Measurements from ENCODE around the gene SPRY4.
"Not testable (repeated sequence)": the region's sequence is repeated elsewhere in the genome, so short reads cannot be mapped to it uniquely, and the experiment has no call there.

SPRY4 gene, protein sequence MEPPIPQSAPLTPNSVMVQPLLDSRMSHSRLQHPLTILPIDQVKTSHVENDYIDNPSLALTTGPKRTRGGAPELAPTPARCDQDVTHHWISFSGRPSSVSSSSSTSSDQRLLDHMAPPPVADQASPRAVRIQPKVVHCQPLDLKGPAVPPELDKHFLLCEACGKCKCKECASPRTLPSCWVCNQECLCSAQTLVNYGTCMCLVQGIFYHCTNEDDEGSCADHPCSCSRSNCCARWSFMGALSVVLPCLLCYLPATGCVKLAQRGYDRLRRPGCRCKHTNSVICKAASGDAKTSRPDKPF

DNA sequence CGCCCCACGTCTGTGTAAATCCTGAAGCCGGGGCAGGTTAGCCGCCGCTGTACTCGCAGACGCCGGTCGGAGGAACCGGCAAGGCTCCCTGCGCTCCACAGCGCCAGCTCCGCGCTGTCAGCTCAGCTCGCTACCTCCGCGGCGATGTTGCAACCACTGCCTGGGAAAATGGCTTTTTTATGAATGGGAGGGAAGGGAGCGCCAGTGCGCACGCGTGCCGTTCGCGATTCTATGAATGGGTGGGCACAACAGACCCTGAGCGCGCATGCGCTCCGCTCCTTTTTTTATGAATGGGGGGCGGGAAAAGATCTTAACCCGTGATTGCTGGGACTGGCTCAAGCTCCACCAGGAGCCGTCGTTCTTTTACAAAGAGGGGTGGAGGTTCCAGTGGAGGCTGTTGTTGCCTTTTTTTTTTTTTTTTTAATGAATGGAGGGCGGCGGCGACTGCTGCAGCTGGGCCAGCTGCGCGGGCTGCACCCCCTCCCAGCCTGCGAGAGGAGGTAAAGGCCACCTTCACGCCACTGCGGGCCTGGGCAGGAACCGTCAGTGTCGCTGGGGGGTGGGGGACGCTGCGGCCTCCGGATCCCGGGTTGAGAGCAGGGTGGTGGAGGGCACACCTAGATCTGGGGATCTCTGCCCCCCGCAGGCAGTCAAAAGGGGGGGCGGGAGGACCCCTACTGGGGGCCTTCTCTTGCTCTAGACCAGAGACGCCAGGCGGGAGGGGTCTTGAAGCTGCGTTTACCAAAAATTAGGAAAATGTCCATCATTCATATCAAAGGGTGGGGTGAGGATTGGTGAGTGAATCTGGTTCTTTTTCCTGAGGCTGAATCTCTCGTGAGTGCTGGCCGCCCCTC is at the start of gene SPRY4:
TSS of gene SPRY4 (minus strand) at position 151 of the 854 bp plus-strand sequence. CDS start 9,913 bp downstream, outside the sequence.
- DNase-seq (ENCODE audit: low read depth in 2 of 2): peak; percentile 78 to 88

DNA sequence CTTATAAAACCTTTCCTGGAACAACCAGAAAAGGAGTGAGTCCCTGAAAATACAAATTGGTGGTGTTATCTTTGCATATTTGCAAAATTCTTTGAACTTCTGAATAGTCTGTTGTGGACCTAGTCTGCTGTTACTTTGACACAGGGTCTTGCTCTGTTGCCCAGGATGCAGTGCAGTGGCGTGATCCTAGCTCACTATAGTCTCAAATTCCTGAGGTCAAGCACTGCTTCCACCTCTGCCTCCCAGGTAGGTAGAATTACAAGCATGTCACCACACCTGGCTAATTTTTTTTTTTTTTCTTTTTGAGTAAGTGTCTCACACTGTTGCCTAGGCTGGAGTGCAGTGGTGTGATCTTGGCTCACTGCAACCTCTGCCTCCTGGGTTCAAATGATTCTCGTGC is 43.7 kb upstream of the SPRY4 start:
- DNase-seq (ENCODE audit: low read depth in 2 of 2): no peak

DNA sequence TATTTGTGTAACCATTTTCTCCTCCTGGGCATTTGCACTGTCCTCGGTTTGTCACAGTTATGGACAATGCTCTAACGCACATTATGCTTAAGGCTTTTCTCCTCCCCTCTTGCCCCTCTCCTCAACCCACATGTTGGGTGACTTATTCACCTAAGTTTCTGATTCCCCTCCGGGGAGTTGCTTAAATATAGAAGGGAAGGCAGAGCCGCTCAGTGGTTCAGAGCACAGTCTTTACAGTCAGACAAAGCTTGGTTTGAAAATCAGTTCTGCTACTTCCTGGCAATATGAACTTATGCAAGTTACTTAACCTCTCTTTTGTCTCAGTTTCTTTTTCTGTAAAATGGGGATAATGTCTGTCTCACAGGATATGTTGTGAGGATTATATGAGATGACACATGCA is 41.2 kb upstream of the SPRY4 start:
- no peak for DNase-seq (ENCODE audit: low read depth in 2 of 2)

DNA sequence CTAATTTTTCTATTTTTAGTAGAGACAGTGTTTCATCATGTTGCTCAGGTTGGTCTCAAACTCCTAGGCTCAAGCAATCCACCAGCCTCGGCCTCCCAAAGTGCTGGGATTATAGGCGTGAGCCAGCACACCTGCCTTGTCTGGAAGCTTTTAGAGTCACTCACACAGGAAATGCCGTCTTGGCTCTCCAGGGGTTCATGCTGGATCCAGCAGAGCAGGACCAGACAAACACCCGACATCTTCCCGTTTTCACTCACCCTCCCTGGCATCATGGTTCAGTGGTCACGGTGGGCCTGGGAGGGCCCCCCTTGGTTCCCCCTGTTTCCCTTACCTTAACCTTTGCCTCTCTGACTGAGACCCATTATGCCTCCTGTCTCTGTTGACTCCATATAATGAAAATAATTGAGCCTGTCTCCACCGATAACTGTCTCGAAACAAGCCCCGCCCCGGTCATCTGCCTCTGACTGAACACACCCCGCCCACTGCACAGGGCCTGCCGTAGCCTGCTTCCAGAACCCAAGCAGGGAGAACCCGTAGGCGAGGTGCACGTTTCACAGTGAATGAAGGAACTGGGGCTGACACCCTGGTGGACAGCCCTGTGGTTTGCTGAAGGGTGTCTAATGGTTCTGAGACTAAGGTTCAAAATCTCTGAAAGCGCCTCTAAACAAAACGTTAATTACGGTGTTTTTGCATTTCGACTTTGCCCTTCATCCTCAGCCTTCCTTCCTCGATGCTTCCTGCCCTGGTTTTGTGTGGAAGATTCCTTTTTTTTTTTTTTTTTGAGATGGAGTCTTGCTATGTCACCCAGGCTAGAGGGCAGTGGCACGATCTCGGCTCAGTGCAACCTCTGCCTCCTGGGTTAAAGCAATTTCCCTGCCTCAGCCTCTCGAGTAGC is 39.7 kb upstream of the SPRY4 start:
- DNase-seq (ENCODE audit: low read depth in 2 of 2): no peak

DNA sequence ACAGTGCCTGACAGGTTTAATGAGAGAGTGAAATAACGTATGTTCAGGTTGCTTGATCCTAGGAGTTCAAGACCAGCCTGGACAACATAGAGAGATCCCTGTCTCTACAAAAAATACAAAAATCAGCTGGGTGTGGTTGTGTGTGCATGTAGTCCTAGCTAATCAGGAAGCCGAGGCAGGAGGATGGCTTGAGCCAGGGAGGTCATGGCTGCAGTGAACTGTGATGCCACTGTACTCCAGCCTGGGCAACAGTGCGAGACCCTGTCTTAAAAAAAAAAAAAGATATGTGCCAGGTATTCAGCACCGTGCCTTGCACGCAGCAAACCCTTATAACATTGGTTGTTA is 38.8 kb upstream of the SPRY4 start:
- DNase-seq (ENCODE audit: low read depth in 2 of 2): no peak

DNA sequence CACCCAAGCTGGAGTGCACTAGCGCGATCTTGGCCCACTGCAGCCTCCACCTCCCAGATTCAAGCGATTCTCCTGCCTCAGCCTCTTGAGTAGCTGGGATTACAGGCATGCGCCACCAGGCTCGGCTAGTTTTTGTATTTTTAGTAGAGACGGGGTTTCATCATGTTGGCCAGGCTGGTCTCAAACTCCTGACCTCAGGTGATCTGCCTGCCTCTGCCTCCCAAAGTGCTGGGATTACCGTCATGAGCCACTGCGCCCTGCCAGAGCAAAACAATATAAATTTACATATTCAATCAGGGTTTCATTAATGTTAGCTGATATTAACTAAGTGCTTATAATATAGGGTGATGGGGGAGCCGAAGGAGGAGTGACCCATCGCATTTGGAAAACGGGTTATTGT is 37.4 kb upstream of the SPRY4 start:
- DNase-seq (ENCODE audit: low read depth in 2 of 2): not testable (repeated sequence)

DNA sequence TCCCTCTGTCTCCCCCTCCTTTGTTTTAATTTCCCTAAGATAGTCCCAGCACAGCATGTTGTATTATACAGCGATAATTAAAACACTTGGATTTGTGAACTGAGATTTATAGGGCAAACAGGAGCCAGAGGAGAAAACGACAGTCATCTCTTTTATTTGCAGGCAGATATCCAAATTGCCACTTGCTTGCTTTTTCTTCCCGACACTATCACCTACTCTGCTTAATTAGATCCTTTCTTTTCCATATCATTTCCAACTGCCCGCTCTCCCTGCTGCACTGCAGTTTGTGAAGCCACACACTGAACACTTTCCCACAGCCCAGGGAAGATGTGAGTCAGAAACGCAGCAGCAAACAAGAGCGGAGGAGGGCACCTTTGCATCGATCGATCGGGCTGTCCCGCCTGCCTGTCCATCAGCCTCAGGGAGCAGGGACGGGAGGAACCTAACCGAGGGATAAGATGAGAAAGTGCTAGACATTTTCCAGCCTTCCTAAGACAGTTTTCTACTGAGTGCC is 35.8 kb upstream of the SPRY4 start:
- DNase-seq (ENCODE audit: low read depth in 2 of 2): no peak

DNA sequence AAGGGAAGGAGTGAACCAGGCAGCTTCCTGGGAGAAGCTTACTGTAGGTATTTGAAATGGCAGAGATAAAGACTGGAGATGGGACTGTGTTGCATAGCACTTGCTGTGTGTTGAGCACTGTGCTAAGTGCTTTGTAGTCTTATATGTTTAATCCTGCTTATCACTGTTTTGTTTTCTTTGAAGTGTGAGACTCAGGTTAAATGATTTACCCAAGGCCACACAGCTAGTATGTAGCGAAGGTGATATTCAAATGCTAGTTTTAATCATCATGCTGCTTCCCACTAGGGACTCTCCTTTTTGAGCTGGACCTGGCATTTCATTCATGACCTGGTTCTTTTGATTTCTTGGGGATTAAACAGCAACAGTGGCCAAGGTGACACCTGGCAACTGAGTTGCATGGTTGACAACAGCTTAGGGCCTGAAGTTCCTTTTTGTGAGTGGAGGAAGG is 35.3 kb upstream of the SPRY4 start:
- DNase-seq (ENCODE audit: low read depth in 2 of 2): no peak

DNA sequence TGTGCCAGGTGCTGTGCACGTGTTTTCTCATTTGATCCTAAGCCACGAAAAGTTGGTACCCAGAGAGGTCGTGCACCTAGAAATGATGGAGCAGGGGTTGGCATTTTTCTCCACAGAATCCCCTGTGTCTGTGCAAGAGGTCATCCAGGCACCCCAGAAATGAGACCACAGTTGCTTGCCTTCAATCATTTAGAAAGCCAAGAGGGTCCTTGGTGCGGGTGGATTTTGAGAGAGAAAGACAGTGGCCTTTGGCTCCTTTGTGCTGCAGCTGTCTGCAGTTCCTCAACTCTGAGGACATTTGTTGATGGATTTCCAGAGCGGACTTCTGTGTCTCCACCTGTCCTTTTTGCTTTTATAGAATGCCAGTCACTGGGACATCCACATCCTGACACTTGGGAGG is 33.8 kb upstream of the SPRY4 start:
- no peak for DNase-seq (ENCODE audit: low read depth in 2 of 2)

DNA sequence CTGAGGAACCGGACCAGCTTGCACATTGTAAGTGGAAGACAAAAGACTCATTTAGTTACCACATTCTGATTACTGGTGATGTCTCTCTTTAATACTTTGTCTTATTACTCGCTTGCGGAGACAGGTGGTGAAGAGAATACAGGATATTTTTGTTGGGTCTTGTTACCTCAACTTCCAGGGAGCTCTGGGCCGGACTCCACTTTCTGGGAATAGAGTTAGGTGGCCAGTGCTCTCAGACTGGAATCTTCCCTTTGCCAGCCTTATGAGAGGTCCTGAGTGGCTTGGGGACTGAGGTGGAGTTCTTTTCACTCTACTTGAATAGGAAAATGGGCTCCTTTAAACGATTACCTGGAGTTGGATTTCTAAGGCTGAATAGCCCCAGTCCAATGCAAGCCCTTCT is 33.3 kb upstream of the SPRY4 start:
- DNase-seq (ENCODE audit: low read depth in 2 of 2): no peak

DNA sequence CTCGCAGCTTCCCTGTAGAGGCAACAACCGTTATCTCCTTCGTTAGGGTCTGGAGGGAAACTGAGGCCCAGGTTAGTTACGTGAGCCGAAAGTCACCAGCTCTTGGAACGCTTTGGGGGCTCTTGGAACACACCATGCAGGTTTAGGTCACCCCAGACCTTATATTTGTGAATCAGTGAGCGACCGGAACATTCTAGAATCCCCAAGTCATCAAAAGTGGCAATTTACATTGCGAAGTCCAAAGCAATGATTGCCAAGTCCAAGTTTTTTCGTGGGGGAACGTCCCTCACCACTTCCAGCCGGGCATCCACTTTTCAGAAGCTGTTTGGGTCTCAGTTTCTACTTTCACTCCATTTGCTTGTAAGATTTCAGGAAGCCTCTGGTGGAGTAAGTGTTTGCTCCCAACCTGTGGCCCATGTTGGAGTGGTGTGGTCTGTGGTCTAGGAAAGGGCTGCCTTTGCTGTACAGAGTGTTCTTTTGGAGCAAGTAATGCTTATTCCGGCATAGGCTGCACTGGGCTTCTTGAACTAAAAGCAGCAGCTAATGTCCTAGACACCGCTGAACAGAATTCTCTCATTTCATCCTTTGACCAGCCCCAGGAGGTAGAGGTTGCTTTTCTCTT is 32.8 kb upstream of the SPRY4 start:
- DNase-seq (ENCODE audit: low read depth in 2 of 2): no peak

DNA sequence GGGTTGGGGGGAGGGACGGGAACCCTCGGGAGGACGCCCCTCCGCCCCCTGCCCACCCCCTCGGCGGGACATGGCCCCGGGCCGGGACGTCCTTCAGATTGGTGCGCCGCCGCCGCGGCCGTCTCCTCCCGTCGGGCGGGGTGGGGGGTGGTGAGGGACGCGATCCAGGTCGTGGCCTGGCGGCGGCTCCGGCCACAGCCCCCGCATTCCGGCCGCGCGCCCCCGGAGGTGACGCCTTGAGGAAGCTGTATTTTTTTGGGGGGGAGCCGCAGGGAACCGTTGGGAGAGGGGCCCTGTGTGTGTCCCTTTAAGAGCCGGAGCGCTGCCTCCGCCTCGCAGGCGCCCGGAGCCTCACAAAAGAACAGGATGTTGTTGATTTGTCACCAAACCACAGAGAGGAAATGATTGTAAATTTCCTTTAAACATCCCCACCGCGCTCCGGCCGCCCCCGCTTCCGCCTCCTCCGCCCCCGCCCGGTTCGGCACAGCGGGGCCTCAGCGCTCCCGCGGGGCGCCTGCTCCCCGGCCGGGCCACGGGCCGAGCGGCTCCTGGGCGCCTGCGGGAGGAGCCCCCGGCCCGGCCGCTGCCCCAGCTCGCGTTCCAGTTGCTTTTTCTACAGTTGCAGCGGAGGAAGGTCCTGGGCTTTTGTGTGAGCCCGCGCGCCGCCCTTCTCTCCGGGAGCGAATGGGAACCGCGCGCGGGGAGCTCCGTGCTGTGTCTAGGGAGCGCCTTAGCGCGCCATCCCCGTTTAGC is 32.1 kb upstream of the SPRY4 start:
- peak; percentile 83 to 85 for DNase-seq (ENCODE audit: low read depth in 2 of 2)

DNA sequence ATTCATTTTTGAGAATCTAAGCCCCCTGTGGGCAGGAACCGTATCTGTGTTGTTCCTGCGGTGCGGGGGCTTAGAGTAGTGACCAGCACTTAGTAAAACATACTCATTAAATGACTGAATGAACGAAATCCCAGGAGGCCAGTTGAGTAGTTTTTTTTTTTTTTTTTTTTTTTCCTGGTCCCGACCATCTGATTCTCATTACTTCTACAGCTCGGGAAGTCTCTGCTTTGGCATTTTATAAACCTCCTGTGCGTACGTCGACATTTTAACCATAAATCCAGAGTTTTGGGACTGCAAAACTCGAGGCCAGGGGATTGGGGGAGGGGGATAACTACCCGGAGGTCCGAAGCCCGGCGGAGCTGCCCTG is 31.5 kb upstream of the SPRY4 start:
- no peak for DNase-seq (ENCODE audit: low read depth in 2 of 2)

DNA sequence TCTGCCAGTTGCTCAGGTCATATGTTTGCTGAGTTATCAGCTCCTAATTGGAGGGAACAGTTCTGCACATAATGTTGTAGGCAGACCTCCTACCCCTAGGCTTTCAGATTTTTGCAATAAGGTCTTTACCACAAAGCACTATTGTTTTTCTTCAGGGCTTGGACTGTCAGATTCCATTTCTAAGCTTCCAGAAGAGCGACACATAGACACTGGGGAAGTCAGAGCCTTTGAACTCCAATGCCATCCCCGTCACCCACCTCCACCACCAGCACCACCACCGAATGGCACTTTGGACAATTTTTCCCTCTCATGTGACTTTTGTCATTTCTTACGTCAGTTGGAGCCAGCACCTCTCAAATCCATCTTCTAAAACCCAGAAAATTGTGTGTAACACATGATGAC is 28.3 kb upstream of the SPRY4 start:
- no peak for DNase-seq (ENCODE audit: low read depth in 2 of 2)

DNA sequence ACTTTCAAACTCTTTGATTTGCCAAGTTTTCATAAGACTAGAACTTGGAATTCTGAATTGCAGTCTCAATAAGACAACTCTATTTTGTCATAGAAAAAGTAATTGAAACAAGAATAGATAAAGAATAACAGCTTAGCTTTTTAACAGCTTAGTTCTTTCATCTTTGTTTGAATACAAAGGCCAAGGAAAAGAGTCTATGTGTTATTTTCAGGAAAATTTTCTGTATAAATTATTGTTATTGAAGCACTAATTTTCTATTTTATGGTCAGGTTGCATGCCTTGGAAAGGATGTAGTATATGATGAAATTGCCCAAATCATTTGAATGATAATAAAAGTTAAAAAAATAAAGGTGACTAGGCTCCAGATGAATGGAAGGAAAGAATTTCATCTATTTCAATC is 25.2 kb upstream of the SPRY4 start:
- no peak for DNase-seq (ENCODE audit: low read depth in 2 of 2)

DNA sequence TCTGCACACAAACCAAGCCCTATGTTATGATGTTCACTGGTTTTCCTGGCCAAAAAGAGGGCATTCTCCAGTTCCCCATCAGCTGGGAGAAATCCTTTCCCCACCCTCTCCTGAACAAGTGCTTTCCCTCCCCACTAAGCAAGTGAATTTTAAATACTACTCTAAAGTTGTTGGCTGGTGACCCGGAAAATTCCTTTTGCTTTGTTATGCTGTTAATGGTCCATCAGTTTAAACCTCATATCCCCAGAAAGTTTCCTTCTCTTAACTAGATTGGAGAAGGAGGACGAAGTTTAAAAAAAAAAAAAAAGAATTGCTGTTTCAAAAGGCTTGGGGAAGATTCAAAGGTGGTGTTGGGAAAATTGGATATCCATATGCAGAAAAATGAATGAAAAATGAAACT is 21.9 kb upstream of the SPRY4 start:
- DNase-seq (ENCODE audit: low read depth in 2 of 2): no peak

DNA sequence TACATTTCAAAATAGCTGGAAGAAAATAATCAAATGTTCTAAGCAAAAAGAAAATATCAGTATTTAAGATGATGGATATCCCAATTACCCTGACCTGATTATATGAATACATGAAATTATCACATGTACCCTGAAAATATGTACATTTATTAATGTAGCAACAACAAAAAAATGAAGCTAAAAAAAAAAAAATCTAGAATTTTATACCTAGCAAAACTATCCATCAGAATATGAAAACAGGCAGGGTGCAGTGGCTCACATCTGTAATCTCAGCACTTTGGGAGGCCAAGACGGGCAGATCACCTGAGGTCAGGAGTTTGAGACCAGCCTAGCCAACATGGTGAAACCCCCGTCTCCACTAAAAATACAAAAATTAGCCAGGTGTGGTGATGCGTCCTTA is 20.1 kb upstream of the SPRY4 start:
- not testable (repeated sequence) for DNase-seq (ENCODE audit: low read depth in 2 of 2)

DNA sequence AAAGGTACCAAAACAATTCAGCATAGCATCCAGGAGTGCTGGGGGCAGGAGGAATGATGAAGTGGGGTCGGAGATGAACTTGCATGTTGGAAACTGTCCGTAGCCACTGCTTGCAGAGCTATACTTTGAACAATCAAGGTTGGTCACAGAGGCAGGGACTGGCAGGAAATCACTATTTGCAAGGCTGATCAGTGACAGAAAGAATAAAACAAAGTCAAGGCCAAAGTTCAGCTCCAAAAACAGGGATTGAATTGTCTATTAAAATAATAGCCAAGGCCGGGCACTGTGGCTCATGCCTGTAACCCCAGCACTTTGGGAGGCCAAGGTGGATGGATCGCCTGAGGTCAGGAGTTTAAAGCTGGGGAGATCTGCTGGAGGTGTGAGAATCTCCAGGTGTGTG is 18.7 kb upstream of the SPRY4 start:
- DNase-seq (ENCODE audit: low read depth in 2 of 2): no peak

DNA sequence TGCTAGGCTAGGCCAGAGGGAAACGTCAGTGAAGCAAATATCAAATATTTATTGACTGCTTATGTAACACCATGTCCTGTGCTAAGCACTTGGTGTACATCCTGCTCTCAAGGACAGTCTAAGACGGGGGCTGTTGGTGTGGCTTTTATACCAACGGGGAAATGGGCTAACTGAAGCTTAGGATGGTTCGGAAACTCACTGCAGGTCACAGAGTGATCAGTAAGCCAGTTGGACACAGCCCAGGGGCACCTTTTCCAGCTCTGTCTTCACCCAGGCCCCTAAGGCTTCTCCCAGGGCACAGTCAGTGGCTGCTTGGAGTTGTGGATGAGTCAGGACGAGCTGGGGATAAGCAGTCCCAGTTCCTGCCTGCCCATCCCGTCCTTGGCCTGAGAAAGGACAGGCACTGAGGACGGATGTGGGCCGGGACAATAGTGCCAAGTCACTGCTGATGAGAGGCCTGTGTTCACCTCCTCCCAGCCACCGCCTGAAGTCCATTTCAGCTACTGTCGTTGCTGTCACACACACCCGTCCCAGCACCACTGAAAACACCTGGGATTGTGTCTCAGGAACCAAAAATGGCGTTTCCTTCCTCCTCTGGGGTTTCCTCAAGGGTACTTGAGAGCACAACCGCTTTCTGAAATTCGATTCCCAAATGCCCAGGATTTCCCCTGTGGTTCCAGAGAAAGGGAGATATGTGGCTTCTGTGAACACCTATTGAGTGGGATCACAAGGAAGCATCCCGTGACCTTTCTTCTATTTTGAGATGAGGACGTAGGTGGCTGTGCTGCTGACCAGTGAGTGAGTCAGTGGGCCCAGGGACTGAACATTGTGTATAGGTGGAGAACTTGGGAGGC is 17.5 kb upstream of the SPRY4 start:
- no peak for DNase-seq (ENCODE audit: low read depth in 2 of 2)

DNA sequence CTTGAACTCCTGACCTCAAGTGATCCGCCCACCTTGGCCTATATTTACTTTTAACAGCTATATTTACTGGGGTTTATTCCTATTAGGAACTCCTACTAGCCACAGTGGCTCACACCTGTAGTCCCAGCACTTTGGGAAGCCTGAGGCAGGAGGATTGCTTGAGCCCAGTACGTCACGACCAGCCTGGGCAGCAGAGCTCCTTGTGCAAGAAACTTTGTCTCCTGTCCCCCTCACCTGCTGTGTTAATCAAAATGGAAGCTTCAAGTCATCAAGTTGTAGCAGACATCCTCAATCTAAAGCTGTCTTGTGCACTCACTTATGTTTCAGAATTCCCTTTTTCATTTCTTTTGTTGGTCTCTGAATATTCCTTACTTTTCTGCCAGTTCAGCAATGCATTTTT is 15.0 kb upstream of the SPRY4 start:
- DNase-seq (ENCODE audit: low read depth in 2 of 2): no peak

Measured in stimulated activated CD8-positive, alpha-beta memory T cell treated with anti-CD3 and anti-CD28 coated beads, Interleukin-2, amount 100 ng/mL, for 48 hours (primary cell).